Esophagus muscularis mucosa (tissue), 4 donors: ENCODE data around the gene RUSC1.

Source experiments
- EP300 ChIP-seq: sonication (generic); formaldehyde crosslinking; IDR thresholded peaks from one replicate; pipeline ENCODE4 v1.6.1; 2017; ENCODE audit warnings: antibody characterized with exemption
- POLR2AphosphoS5 ChIP-seq, 2 donors: sonication (generic); formaldehyde crosslinking; IDR thresholded peaks; one replicate each; pipeline ENCODE4 v1.6.1; 2017; ENCODE audit warnings: antibody characterized with exemption in 2 of 2
- TF ChIP-seq, protein P1 (sequence below), 3 experiments: fragments of 200-600 bp in 2 of 3; fragments of 450-650 bp in 1 of 3; sonication (generic) in 2 of 3; IDR thresholded peaks; one replicate each; pipeline ENCODE4 v1.5.1; 2017 to 2019; ENCODE audit warnings: antibody characterized with exemption in 3 of 3, mild to moderate bottlenecking in 2 of 3, moderate library complexity in 1 of 3

DNA sequence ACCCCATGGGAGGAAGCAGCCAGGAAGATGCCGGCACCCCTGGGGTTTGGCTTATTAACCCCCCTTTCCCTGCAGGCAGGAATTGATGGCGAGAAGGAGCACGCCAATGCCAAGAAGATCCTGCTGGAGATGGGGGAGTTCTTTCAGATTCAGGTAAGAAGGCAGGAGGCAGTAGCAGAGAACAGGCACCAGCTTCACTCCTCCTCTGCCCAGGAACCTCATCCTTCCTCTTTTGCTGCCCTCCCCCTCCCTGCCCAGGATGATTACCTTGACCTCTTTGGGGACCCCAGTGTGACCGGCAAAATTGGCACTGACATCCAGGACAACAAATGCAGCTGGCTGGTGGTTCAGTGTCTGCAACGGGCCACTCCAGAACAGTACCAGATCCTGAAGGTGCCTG is 1.2 kb upstream of the RUSC1 start:
- TF ChIP-seq, protein P1, sequence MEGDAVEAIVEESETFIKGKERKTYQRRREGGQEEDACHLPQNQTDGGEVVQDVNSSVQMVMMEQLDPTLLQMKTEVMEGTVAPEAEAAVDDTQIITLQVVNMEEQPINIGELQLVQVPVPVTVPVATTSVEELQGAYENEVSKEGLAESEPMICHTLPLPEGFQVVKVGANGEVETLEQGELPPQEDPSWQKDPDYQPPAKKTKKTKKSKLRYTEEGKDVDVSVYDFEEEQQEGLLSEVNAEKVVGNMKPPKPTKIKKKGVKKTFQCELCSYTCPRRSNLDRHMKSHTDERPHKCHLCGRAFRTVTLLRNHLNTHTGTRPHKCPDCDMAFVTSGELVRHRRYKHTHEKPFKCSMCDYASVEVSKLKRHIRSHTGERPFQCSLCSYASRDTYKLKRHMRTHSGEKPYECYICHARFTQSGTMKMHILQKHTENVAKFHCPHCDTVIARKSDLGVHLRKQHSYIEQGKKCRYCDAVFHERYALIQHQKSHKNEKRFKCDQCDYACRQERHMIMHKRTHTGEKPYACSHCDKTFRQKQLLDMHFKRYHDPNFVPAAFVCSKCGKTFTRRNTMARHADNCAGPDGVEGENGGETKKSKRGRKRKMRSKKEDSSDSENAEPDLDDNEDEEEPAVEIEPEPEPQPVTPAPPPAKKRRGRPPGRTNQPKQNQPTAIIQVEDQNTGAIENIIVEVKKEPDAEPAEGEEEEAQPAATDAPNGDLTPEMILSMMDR (IDR thresholded peaks at IDR 0.05) = no peak
- no peak for TF ChIP-seq EP300
- TF ChIP-seq POLR2AphosphoS5 (IDR thresholded peaks at IDR 0.05) = no peak
